NK-92 (cell line): ENCODE measurements around the gene PTMS.

Source experiments
- DNase-seq: peaks from one replicate; lab custom pipeline; 2025; ENCODE audit not compliant: unreplicated experiment; lab: John Stamatoyannopoulos, UW

PTMS gene

GRCh38 chr12:6752167-6752920, 13.8 kb upstream of the PTMS start:
- no peak for DNase-seq

GRCh38 chr12:6752921-6753771, 13.0 kb upstream of the PTMS start, which contains the start of gene MLF2:
Gene MLF2, minus strand, starts transcription at chr12:6753141. Its CDS starts 807 bp downstream, at chr12:6752334.
- DNase-seq = peak; percentile 63

- DNase-seq = no peak
These were observed 12.3 kb upstream of the PTMS start for GRCh38 chr12:6753772-6754356.

GRCh38 chr12:6754411-6754810, 11.8 kb upstream of the PTMS start:
- no peak for DNase-seq

- no peak for DNase-seq
These were observed 9.0 kb upstream of the PTMS start for GRCh38 chr12:6757028-6757690.

GRCh38 chr12:6758506-6759095, 7.6 kb upstream of the PTMS start:
- no peak for DNase-seq

- no peak for DNase-seq
These were observed 6.4 kb upstream of the PTMS start for GRCh38 chr12:6759741-6760140.

GRCh38 chr12:6763380-6763779, 2.8 kb upstream of the PTMS start:
- DNase-seq = no peak

- no peak for DNase-seq
These were observed 1.9 kb upstream of the PTMS start for GRCh38 chr12:6764011-6764828.

GRCh38 chr12:6765048-6765633, 1.0 kb upstream of the PTMS start:
- DNase-seq = no peak

GRCh38 chr12:6766651-6767349, 637 bp downstream of the PTMS start:
- no peak for DNase-seq

- DNase-seq = no peak
These were observed 1.5 kb downstream of the PTMS start for GRCh38 chr12:6767353-6768319.

- DNase-seq = no peak
These were observed 2.3 kb downstream of the PTMS start for GRCh38 chr12:6768437-6768914.

GRCh38 chr12:6768990-6769389, 2.8 kb downstream of the PTMS start:
- DNase-seq = no peak

- no peak for DNase-seq
These were observed 3.5 kb downstream of the PTMS start for GRCh38 chr12:6769666-6770065.

GRCh38 chr12:6770094-6770493, 3.9 kb downstream of the PTMS start:
- no peak for DNase-seq

GRCh38 chr12:6770600-6770999, 4.4 kb downstream of the PTMS start:
- no peak for DNase-seq

- DNase-seq = no peak
These were observed 4.9 kb downstream of the PTMS start for GRCh38 chr12:6771091-6771495.
